ENCODE results near the gene SLIT1. TPM values are rescaled to one million over a fixed set of nuclear protein-coding genes. Genes with fewer than 3 reads are reported as not detected.
A peak's percentile ranks its signal among the peaks of the same experiment; 100 is the strongest.

The SLIT1 gene
- total RNA-seq, 1 donor from 2014 or later = 0.51 TPM

DNA sequence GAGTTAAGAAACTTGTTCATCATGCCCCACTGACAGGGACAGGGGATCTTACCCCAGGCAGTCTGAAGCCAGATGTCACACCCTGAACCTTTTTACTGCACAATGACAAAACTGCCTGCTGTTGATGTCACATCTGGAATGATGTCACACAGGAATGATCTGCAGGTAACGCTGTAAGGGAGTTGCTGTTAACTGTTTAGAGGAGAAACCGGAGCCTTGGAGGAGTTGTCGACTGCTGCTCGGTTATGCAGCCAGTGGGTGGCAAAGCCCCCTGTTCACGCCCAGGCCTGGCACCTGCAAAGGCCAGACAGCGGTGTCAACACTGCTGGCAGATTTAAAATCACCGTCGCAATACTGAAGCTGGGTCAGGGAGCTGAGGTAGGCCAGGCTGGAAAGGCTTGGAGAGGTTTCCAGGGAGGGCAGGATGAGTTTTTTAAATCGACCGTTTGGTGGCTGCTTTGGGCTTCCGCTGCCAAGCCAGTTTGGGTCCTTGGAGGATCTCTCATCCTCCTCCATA lies 10.0 kb upstream of the SLIT1 start:
- Mint-ChIP-seq H3K4me1 (peaks cover 28% of the 10 kb centered on the region), H3K27me3 (peaks cover 26% of the 10 kb centered on the region), H3K27ac (no peak overlapping the region), H3K9me3 (no peaks in the 10 kb centered on the region), H3K36me3 (ENCODE audit: low read depth) (no peaks in the 10 kb centered on the region), H3K4me3 (peak overlapping the region; percentile 82)
- POLR2A ChIA-PET = no interaction called here
- no peak for ATAC-seq (ENCODE audit: low read depth)
- DNase-seq = no peak
- CTCF ChIA-PET = interaction anchor here (0.9 to 4.1 kb wide), 7 partner anchors 9 to 119 kb away, joined by 3 to 55 read pairs (median 4); no protein-coding TSS in a partner anchor
- TF ChIP-seq, protein P1, sequence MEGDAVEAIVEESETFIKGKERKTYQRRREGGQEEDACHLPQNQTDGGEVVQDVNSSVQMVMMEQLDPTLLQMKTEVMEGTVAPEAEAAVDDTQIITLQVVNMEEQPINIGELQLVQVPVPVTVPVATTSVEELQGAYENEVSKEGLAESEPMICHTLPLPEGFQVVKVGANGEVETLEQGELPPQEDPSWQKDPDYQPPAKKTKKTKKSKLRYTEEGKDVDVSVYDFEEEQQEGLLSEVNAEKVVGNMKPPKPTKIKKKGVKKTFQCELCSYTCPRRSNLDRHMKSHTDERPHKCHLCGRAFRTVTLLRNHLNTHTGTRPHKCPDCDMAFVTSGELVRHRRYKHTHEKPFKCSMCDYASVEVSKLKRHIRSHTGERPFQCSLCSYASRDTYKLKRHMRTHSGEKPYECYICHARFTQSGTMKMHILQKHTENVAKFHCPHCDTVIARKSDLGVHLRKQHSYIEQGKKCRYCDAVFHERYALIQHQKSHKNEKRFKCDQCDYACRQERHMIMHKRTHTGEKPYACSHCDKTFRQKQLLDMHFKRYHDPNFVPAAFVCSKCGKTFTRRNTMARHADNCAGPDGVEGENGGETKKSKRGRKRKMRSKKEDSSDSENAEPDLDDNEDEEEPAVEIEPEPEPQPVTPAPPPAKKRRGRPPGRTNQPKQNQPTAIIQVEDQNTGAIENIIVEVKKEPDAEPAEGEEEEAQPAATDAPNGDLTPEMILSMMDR (IDR thresholded peaks at IDR 0.05) = no peak
- intact Hi-C loops (cut with micrococcal nuclease) = loop anchor here (1.0 to 5.0 kb wide), 2 partner anchors 15 to 137 kb away; partner anchors contain the start of gene FRAT2

DNA sequence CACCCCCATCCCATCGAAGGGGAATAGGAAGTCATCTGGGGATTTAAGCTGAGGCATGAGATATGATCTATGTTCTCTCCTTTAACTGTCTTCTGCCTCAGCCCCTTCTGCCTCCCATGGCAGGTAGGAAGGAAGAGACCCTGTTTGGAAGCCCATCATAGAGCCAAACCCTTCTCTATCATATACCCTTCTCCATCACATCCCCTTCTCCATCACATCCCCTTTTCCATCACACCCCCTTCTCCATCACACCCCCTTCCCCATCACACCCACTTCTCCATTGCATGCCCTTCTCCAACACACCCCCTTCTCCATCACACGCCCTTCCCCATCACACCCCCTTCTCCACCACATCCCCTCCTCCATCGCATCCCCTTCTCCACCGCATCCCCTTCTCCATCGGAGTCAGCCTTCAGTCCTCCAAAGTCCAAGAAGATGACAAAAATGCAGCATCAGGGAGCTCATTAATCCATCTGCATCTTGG lies 7.2 kb upstream of the SLIT1 start:
- Mint-ChIP-seq H3K4me3 (no peak overlapping the region), H3K9me3 (no peaks in the 10 kb centered on the region), H3K27me3 (peaks cover 38% of the 10 kb centered on the region), H3K4me1 (peaks cover 8% of the 10 kb centered on the region), H3K36me3 (ENCODE audit: low read depth) (no peaks in the 10 kb centered on the region), H3K27ac (no peak overlapping the region)
- ATAC-seq (ENCODE audit: low read depth) (no peak), DNase-seq (no peak)
- TF ChIP-seq, protein P1 (IDR thresholded peaks at IDR 0.05) = no peak
- intact Hi-C loops (cut with micrococcal nuclease) = no loop called here
- ChIA-PET CTCF (interaction anchor here (0.8 to 1.6 kb wide), 3 partner anchors 18 to 120 kb away, joined by 3 to 8 read pairs (median 3); no protein-coding TSS in a partner anchor), POLR2A (no interaction called here)

DNA sequence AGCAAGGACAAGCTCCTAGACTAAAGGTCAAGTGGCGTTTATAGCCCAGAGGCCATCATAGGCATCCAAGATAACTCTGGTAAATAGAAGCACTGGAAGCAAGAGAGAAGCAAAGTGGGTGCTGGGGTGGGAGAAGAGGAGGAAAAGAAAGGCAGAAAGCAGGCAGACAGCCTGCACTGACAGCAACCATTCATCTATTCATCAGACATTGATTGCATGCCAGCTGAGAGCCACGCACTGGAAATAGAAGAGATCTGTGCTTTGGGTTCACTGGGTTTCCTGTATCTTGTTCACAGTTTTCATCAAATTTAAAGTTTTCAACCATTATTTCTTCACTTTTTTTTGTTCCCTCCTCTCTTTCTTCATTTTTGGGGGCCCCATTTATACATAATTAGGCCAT lies 4.7 kb upstream of the SLIT1 start:
- TF ChIP-seq, protein P1 (IDR thresholded peaks at IDR 0.05) = no peak
- CTCF ChIA-PET = no interaction called here
- DNase-seq = no peak
- ATAC-seq (ENCODE audit: low read depth) = no peak
- no peak overlapping the region for H3K4me3 Mint-ChIP-seq
- H3K4me1 Mint-ChIP-seq = peaks cover 4% of the 10 kb centered on the region
- no peak overlapping the region for H3K27ac Mint-ChIP-seq
- H3K36me3 Mint-ChIP-seq (ENCODE audit: low read depth) = no peaks in the 10 kb centered on the region
- no peaks in the 10 kb centered on the region for H3K9me3 Mint-ChIP-seq
- intact Hi-C loops (cut with micrococcal nuclease) = no loop called here
- POLR2A ChIA-PET = no interaction called here
- peaks cover 51% of the 10 kb centered on the region for H3K27me3 Mint-ChIP-seq

DNA sequence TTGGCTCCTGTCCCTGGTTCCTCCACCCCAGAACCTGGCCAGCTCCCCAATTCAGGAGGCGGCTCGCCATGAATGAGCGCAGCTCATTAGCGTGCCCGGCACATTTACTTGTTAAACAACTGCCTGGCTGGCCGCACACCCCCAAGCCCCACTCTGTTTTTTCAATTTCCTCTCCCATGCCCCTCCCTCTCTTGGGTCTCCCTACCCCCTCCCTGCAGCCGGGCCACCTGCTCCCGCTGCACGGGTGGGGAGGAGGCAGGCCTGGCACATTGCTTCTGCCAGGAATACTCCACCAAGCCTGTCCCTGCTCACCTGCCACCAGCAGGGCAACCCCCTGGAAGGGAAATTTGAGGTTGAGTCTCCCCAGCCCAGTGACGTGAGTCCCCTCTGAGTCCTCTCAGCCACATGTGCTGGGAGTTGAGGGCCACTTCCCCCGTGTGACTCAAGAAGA lies 2.5 kb upstream of the SLIT1 start:
- H3K4me3 Mint-ChIP-seq = no peak overlapping the region
- H3K36me3 Mint-ChIP-seq (ENCODE audit: low read depth) = no peaks in the 10 kb centered on the region
- H3K27ac Mint-ChIP-seq = no peak overlapping the region
- ChIA-PET CTCF (no interaction called here), POLR2A (no interaction called here)
- intact Hi-C loops (cut with micrococcal nuclease) = no loop called here
- TF ChIP-seq, protein P1 (IDR thresholded peaks at IDR 0.05) = no peak
- H3K4me1 Mint-ChIP-seq = peaks cover 11% of the 10 kb centered on the region
- H3K9me3 Mint-ChIP-seq = no peaks in the 10 kb centered on the region
- ATAC-seq (ENCODE audit: low read depth) (peak; percentile 31), DNase-seq (no peak)
- H3K27me3 Mint-ChIP-seq = peaks cover 64% of the 10 kb centered on the region

DNA sequence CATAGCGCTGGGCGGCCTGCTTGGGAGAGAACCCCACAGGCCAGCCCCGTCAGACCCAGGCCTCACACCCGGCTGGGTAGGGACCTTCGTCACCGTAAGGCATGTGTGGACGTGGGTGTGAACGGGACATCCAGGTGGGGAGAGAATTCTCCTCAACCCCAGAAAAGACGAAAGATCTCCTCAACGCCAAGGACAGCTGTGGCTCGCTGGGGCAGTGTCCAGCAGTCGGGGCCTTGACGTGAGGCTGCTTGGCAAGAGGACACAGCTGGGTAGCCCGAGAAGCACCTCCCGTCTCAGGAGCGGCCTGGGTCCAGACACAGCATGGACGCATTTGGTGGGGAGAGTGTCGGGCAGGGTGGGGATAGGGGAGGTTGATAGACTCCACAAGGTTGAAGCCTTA lies 1.2 kb upstream of the SLIT1 start:
- ChIA-PET POLR2A (no interaction called here), CTCF (no interaction called here)
- H3K4me1 Mint-ChIP-seq = peaks cover 11% of the 10 kb centered on the region
- H3K36me3 Mint-ChIP-seq (ENCODE audit: low read depth) = no peaks in the 10 kb centered on the region
- DNase-seq = no peak
- TF ChIP-seq, protein P1 (IDR thresholded peaks at IDR 0.05) = no peak
- no peak overlapping the region for H3K4me3 Mint-ChIP-seq
- no peaks in the 10 kb centered on the region for H3K9me3 Mint-ChIP-seq
- ATAC-seq (ENCODE audit: low read depth) = no peak
- intact Hi-C loops (cut with micrococcal nuclease) = no loop called here
- peaks cover 60% of the 10 kb centered on the region for H3K27me3 Mint-ChIP-seq
- no peak overlapping the region for H3K27ac Mint-ChIP-seq

Data from activated B cell treated with CpG ODN at 0.5 μM for 24 hours (primary cell).